ENCODE measurements around the gene ITGB1.
"Not testable (repeated sequence)": the region's sequence is repeated elsewhere in the genome, so short reads cannot be mapped to it uniquely, and the experiment has no call there.

The ITGB1 gene

DNA sequence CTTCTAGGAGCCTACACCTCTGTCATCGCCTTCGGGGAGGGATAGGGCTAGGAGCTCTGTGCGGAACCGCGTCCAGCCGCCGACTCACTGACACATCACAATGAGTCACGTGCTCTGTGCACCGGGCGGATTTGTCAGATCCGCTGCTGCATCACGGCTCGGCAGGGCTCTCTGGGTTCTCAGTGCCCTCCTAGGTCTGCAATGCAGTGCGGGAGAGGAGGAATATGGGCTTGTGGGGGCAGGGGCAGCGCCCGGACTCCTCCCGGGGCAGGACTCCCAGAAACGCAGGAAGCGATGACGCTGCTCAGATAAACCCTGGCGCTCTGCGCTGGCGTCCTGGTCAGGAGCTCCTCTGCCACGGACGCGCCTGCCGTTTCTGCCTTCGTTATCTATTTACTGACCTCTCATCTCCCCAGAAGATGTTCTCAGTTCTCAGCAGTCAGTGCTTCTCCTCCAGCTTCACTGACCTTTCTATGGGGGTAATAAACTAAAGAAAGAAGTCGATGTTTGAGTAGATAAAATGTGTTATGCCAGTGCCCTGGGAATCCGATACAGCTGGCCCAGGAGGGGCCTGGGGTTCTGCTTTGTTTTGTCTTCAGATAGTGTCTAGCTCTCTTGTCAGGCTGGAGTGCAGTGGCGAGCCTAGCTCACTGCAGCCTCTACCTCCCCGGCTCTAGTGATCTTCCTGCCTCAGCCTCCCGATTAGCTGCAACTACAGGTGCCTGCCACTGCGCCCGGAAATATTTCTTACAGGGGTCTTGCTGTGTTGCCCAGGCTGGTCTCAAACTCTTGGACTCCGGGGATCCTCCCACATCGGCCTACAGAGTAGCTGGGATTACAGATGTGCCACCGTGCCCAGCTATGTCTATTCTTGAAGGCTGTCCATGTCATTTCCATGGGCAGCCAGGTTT, 22.8 kb upstream of the ITGB1 start:
- DNase-seq (ENCODE audit: low read depth in 2 of 2) = peak; percentile 70 to 85

DNA sequence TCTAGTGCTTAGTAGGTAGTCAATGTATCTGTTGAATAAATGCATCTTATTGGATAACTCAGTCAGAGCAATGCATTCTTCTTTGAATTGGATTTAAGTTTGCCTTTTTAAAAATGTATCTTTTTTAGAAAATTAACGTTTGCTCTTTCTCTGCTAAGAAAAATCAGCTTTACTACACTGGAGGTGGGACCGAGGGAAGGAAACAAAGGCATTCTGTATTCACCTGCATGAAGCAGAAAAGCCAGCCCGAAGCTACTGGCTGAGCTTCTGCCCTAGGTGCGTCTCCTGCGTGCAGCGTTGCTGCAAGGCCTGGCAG, 22.2 kb upstream of the ITGB1 start:
- DNase-seq (ENCODE audit: low read depth in 2 of 2) = no peak

DNA sequence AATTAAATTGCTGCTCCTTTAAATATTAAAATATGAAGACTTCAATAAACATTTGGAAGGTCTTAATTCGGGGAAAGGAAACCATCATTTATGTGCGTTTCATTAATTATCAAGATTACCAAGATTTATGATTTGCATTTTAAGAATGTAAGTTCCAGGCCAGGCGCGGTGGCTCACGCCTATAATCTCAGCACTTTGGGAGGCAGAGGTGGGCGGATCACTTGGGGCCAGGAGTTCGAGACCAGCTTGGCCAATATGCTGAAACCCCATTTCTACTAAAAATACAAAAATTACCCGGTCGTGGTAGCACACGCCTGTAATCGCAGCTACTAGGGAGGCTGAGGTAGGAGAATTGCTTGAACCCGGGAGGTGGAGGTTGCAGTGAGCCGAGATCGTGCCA, 21.7 kb upstream of the ITGB1 start:
- DNase-seq (ENCODE audit: low read depth in 2 of 2) = not testable (repeated sequence)

DNA sequence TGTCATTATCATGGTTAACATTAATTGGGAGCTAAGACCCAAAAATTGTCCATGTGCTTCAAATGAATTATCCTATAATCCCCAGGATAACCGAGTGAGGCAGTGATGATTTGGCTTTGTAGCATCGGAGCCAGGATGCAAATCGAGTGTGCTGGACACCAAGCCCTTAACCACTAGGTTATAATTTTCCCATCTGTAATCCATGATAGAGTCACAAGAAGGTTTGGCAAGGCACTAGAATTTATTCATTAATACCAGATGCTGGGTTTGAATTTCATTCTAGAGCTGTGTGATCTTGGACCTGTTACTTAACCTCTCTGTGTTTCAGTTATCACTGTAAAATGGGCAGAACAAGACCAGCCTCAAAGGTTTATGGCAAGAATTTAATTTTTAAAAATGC, 21.0 kb upstream of the ITGB1 start:
- DNase-seq (ENCODE audit: low read depth in 2 of 2) = no peak

DNA sequence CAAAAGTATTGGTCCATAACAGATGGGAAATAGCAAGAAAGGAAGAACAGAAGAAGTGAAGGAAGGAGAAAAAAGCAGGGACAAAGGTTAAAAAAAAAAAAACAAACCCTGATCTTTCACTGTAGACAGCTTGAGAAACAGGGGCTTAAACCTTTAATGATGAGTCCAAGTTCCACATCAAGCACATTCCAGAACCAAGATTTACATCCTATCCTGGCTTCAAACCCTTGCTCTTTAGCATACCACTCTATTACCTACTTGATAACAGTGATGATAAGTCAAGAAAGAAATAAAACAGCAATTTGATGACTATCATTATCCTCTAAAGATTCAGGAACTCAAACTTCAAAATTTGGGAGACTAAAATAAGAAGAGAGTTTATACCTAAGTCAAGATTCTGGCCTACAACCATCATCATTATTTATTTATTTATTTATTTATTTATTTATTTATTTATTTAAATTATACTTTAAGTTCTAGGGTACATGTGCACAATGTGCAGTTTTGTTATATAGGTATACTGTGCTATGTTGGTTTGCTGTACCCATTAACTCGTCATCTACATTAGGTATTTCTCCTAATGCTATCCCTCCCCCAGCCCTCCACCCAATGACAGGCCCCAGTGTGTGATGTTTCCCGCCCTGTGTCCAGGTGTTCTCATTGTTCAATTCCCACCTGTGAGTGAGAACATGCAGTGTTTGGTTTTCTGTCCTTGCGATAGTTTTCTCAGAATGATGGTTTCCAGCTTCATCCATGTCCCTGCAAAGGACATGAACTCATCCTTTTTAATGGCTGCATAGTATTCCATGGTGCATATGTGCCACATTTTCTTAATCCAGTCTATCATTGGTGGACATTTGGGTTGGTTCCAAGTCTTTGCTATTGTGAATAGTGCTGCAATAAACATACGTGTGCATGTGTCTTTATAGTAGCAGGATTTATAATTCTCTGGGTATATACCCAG, 20.1 kb upstream of the ITGB1 start:
- DNase-seq (ENCODE audit: low read depth in 2 of 2) = not testable (repeated sequence)

DNA sequence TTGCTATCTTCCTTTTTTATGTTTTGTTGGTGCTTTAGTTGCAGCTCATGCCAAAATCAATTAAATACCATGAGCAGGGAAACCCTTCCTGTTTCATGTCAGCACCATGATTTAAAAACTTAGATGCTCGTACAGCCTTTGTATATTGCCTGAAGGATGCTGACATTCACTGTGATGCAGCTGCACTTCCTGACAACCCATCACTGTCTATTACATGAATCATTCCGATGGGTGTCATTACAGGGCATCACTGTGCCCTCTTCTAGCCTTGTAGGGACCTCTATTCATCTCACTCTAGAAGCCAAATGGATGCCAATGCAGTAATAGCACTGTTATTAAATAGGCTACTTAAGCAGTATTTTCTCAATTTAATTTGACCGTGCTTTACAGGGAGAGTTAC, 18.3 kb upstream of the ITGB1 start:
- DNase-seq (ENCODE audit: low read depth in 2 of 2) = no peak

DNA sequence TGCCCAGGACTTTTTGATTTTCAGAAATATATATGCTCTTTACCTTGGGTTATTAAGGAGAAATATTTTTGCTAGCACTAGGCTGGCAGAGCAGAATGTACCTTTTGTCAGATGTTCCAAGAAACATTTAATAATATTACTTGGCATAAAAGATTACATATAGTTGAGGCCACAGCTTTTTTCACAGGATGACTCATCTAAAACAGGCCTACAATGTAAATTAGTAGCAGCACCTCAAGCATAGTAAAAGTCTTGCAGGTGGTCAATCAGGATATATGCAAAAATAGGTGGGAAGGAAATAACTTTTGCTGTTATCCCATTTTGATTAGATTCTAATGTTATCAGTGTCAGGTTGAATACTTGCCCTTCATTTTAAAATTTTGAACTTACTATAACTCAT, 14.9 kb upstream of the ITGB1 start:
- no peak for DNase-seq (ENCODE audit: low read depth in 2 of 2)

DNA sequence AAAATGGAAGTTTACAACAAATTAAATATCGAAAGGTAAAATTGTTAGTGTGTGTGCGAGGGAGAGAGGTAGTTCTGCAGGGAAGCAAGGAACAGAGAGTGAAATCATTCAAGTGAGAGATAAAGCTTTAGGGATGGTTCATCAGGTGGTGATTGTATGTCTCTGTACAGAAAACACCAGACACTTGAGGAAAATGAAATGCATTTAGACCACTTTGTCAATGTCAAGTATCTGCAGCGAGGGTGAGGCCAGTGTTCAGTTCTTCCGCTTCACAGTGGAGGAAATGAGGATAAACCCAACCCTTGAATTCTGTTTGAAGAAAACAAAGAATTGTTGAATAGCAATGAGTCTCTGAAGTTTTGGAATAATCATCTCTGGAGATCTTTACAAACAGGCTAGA, 14.4 kb upstream of the ITGB1 start:
- no peak for DNase-seq (ENCODE audit: low read depth in 2 of 2)

DNA sequence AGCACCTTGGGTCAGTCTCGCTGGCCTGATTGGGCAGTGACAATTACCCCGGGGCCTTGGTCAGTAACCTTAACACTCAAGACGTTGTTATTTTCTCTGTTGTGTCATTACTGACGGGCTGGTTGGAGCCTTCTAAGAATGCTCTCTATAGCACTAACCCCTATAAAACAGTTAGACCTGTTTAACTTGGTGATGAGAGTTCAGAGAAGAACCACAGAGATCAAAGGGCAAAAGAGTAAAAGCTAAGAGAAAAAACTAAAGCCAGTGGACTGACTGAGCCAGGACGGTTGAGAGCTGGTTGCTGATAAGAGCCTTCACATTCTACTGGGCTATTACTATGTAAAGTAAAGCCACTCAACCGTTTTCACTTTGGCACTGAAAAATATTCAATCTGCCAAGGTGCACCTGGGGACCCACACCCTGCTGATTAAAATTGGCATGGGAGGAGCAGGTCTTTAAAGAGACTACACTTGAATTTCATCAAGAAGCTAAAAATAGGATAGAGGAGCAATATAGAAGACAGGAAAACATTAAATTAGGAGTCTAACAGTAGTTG, 13.6 kb upstream of the ITGB1 start:
- no peak for DNase-seq (ENCODE audit: low read depth in 2 of 2)

DNA sequence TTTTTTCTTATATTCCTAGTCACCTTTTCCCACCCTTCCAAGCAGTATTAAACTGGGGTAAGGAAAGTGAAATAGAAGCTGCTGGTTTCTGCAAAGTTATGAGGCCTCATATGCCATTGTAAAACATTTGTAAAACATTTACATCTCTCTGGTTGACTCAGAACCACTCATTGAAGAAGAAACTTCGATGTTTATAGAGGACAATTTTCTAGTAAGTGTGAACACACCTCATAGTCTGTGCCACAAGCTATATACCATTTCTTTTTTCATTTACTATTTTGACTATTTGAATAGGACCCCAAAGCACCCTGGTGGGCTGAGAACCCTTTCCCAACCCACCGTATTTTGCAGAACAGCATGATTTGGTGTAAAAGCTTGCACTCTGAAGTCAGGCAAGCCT, 12.9 kb upstream of the ITGB1 start:
- no peak for DNase-seq (ENCODE audit: low read depth in 2 of 2)

DNA sequence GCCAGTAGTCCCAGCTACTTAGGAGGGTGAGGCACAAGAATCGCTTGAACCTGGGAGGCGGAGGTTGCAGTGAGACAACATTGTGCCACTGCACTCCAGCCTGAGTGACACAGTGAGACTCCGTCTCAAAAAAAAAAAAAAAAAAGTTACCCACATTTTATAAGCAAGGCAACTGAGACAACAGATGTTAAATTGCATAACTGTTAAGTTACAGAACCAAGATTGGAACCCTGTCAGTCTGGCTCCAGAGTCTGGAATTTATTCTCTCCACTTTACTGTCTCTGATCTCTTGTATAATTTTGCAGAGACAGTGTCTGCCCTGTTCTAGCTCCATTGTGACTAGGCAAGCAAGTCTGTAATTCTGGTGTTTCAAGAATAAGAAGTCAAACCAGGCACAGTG, 6.2 kb upstream of the ITGB1 start:
- no peak for DNase-seq (ENCODE audit: low read depth in 2 of 2)

DNA sequence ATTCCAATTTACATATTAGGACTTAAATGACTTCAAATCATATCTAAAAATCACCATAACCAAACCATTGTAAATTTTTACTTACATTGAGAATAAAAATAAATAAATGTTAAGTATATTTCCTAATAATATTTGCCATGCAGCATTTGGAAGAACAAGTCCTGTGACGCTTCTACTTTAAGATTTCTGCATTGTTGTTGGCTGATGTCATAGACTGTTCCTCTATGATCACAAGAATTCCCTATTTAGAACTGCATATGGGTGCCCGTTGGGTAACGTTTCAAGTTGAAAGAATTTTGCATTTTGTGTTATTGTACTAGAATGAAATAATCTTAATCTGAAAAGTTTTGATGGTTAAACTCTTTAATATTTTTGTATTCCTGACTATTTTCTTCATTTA, 5.1 kb upstream of the ITGB1 start:
- no peak for DNase-seq (ENCODE audit: low read depth in 2 of 2)

DNA sequence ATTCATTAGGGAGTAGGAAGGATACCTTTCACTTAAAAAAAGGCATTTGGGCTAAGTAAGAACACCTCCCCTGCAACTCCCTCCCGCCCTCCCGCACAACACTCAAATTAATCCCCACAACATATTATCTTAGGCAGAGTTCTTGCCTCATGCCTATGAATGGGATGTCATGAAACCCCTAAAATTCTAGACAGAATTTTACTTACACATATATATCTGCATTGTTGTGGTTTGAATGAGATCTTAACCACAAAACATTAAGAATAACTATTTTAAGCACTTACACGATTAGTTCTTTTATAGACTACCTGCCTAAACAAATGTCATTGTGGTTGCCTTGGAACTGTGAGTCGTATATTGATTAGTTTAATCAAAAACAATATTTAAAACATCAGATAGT, 4.5 kb upstream of the ITGB1 start:
- no peak for DNase-seq (ENCODE audit: low read depth in 2 of 2)

DNA sequence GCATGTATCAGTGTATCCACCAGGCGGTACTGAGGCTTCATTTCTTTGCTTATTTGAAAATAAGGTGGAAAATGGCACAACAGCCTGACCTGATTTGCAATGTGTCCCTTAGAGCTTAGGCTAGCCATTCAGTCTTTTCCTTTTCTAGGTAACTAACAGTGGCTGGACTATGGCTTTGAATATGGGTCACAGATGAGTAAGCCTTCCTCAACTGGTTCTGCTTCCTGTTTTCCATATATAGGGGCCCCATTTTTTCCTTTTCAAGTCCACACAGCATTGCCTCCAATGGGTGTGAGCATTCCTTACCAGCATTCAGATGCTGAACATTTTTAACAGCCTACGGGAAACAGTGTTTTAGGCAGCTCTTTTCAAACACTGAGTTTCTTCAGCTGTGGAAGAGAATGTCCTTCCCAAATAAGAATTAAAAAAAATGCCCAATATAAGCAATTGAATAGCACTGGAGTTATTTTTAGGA, 3.9 kb upstream of the ITGB1 start:
- DNase-seq (ENCODE audit: low read depth in 2 of 2) = no peak

DNA sequence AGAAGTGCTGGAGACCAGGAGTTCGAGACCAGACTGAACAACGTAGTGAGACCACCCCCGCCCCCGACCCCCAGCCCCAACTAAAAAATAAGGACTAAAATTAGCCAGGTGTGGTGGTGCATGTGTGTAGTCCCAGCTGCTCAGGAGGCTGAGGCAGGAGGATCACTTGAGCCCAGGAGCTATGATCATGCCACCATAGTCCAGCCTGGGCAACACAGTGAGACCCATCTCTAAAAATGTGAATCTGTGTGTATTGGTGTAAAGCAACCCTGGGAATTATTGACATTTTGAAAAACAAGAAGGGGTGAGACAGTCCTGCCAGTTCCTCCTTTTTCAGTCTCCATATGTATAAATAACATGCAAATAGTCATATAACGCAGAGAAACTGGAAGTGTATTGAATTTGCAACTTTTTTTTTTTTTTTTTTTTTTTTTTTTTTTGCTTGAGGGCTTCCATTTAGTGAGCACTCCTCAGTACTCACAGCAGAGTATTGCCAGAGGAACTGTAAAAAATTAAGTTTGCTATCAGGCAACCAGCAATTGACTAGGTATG, 3.4 kb upstream of the ITGB1 start:
- no peak for DNase-seq (ENCODE audit: low read depth in 2 of 2)

DNA sequence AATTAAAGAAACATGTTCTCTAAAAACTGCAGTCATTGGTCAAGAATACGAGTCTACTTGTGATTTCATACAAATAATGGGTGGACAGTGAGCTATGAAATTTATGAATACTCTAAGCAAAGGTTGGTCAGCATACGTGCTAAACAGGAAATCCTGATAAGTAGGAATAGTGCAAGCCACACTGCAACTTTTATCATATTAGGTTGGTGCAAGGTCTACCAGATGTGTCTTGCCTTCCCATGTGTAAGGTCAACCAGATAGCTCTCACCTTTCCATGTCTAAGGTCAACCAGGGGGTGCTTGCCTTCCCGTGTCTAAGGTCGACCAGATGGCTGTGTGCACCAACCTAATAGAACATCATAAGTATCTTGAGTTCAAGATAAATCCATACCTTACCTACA, 2.0 kb upstream of the ITGB1 start:
- DNase-seq (ENCODE audit: low read depth in 2 of 2) = no peak

DNA sequence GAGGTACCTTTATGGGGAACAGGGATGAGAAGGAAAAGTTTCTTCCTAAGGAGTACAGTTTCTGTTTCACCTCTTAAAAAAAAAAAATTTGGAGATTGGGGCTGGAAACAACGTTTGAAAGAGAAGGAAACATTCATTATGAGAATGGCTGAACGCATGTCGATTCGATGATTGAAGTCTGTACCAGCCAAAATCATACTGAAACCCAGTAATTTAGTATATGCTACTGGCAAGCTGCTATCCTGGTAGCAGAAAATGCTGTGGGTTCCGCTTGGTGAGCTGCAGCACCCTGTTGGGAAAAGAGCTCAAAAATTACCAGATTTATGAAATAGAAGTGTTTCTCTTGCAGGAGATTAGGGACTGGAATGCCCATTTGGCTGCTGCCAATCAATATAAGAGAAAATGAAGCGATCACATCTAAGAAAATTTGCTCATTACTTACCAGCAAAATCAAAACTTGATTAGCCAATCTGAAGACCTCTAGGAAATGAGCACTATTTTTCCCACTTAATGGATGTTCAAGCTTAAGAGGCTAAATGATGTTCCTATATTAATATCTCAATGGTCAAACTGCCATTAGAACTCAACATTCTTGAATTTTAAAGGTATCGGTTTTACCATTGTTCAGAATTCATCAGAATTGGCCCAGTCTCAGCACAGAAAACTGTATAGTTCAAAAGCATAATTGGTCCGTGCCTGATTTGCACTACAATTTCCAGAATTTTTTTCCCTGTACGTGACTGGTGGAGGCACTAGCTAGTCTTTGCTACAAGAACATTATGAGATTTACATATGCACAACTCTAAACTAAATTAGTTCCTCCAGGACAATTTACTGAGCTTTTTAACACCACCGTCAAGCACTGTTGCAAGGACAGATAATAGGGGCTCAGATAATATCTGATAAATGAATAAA, 1.2 kb upstream of the ITGB1 start:
- peak in 1 of 2 donors; percentile 18 for DNase-seq (ENCODE audit: low read depth in 2 of 2)

DNA sequence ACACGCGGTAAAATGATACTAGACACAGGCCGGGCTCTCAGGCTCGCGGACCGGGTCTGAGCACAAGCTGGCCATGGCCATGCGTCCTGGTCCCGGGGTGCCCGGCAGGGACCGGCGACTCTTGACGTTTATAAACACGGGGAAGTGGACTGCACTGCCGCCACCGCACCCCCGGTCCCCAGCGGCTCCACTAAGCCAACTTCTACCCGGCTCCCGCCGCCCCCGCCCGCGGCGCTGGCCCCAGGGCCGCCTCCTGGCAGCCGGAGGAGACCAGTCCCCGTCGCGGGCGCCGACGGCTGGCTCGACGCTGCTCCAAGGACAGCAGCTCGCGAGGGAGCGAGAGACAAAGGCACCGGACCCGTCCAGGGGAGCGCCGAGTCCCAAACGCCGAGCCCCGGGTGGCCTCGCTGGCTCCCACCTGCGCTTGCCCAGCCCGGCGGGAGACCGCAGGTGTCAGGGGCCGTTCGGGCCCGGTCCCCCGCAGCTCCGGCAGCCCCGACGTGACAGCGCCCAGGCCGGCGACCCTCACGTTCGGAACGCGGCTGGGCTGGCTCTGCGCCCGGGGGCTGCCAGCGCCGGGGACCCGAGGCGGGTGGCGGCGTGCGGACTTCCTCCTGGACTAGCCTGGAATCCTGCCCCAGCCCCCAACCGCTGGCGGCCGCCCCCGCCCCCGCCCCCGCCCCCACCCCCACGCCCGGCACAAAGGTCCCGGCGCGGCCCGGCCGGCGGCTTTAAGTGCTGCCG, 517 bp downstream of the ITGB1 start:
- DNase-seq (ENCODE audit: low read depth in 2 of 2) = peak; percentile 38 to 50

DNA sequence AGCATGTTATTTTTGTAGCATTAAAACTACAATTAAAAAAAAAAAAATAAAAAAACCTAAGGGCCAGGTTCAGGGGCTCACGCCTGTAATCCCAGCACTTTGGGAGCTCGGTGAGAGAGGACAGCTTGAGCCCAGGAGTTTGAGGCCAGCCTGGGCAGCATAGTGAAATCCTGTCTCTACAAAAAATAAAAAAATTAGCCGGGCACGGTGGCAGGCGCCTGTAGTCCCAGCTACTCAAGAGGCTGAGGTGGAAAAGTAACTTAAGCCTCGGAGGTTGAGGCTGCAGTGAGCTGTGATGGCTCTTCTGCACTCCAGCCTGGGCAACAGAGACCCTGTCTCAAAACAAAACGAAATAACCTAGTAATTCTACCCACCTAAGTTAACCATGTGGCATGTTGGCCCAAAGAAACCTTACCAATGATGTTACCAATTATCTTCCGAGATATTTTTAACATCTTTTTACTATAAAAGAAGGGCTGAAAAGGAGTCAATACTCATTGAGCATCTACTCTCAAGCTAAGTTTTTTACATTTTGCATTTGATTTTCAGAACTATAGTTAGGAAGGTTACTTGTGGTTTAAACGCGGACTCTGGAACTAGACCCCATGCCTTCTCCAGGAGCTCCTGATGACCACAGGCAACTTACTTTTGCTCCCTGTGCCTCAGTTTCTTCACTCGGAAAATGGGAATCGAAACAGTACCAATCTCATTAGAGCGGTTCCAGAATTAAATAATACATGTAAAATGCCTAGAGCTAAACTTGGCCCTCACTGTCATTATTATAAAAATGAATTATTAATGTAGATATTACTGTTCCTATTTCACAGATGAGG, 1.4 kb downstream of the ITGB1 start:
- DNase-seq (ENCODE audit: low read depth in 2 of 2) = no peak
